Thoracic aorta (tissue), 2 donors: ENCODE data around the gene HBG2. TPM values are rescaled to one million over a fixed set of nuclear protein-coding genes. Genes with fewer than 3 reads are reported as not detected.

Source experiments
- ATAC-seq: fragments of 150-250 bp; one replicate; pipeline ENCODE4 v1.8.0; 2017; ENCODE audit warnings: low read depth; ENCODE audit not compliant: insufficient number of reproducible peaks, low FRiP score
- DNase-seq: peaks from one replicate; pipeline ENCODE4 v3.0.0-alpha.2; 2020; ENCODE audit warnings: low spot score
- H3K27ac ChIP-seq, 2 donors: fragments of 200-600 bp; sonication (generic); 1 replicate in 1 of 2; 2 replicates in 1 of 2; pipeline ENCODE4 v1.5.1; 2016; ENCODE audit warnings: mild to moderate bottlenecking in 2 of 2, moderate library complexity in 2 of 2
- H3K27me3 ChIP-seq: fragments of 200-600 bp; sonication (generic); replicated peaks from 2 replicates; pipeline ENCODE4 v1.6.0; 2016; ENCODE audit warnings: mild to moderate bottlenecking; ENCODE audit not compliant: insufficient read depth
- H3K36me3 ChIP-seq: fragments of 200-600 bp; sonication (generic); one replicate; pipeline ENCODE4 v1.5.1; 2016
- H3K4me1 ChIP-seq, 2 donors: fragments of 200-600 bp; sonication (generic); 1 replicate in 1 of 2; 2 replicates in 1 of 2; pipeline versions ENCODE4 v1.5.1 to v1.6.0; 2016; ENCODE audit warnings: low read depth in 2 of 2, mild to moderate bottlenecking in 1 of 2; ENCODE audit not compliant: control insufficient read depth in 1 of 2
- H3K4me3 ChIP-seq: fragments of 200-600 bp; sonication (generic); 2 replicates; pipeline ENCODE4 v1.5.1; 2016; ENCODE audit warnings: mild to moderate bottlenecking
- H3K9me3 ChIP-seq: fragments of 200-600 bp; sonication (generic); 2 replicates; pipeline ENCODE4 v1.5.1; 2016
- total RNA-seq, 2 donors: library from RNA; depleted of rRNA; stranded (reverse); fragments of >200 nt; gene quantifications; one replicate each; pipeline versions ENCODE4 v1.1.0 to v1.2.3, GENCODE V29; 2016
- TF ChIP-seq, protein P1 (sequence below): fragments of 200-600 bp; sonication (generic); IDR thresholded peaks from one replicate; pipeline ENCODE4 v1.5.1; 2019; ENCODE audit warnings: antibody characterized with exemption

Gene HBG2
- total RNA-seq, 2 donors from 2014 or later: not detected

- ATAC-seq (no peak), DNase-seq (no peak)
- Histone ChIP-seq H3K27ac (no peak overlapping the region), H3K4me3 (no peak overlapping the region), H3K27me3 (no peaks in the 10 kb centered on the region), H3K36me3 (no peaks in the 10 kb centered on the region), H3K9me3 (no peaks in the 10 kb centered on the region), H3K4me1 (no peaks in the 10 kb centered on the region)
- TF ChIP-seq, protein P1, sequence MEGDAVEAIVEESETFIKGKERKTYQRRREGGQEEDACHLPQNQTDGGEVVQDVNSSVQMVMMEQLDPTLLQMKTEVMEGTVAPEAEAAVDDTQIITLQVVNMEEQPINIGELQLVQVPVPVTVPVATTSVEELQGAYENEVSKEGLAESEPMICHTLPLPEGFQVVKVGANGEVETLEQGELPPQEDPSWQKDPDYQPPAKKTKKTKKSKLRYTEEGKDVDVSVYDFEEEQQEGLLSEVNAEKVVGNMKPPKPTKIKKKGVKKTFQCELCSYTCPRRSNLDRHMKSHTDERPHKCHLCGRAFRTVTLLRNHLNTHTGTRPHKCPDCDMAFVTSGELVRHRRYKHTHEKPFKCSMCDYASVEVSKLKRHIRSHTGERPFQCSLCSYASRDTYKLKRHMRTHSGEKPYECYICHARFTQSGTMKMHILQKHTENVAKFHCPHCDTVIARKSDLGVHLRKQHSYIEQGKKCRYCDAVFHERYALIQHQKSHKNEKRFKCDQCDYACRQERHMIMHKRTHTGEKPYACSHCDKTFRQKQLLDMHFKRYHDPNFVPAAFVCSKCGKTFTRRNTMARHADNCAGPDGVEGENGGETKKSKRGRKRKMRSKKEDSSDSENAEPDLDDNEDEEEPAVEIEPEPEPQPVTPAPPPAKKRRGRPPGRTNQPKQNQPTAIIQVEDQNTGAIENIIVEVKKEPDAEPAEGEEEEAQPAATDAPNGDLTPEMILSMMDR: no peak
Observed at GRCh38 chr11:5247472-5248192, 6.9 kb downstream of the HBG2 start.

GRCh38 chr11:5246772-5247471, 7.7 kb downstream of the HBG2 start:
- TF ChIP-seq, protein P1: no peak
- no peaks in the 10 kb centered on the region for H3K36me3 ChIP-seq
- no peak overlapping the region for H3K4me3 ChIP-seq
- no peak for ATAC-seq
- no peak for DNase-seq
- H3K9me3 ChIP-seq: no peaks in the 10 kb centered on the region
- no peak overlapping the region for H3K27ac ChIP-seq
- no peaks in the 10 kb centered on the region for H3K27me3 ChIP-seq
- no peaks in the 10 kb centered on the region for H3K4me1 ChIP-seq

DNA sequence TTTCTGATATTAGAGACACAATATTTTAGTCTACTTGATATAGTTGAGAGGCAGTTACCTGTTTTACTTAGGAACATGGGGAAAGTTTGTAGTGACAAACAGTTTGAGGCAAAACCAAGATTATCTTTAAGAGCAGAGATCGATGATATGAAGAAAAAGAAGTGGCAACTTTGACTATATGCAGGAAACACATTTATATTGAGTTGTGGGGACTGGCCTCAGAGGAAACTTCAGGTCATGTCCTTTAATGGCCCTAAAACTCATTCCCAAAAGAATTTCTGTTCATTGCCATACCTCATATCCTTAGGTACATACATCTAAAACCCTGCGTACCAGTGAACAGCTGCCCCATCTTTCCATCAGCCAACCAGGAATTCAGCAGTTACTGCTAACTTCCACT, 9.4 kb downstream of the HBG2 start:
- H3K36me3 ChIP-seq: no peaks in the 10 kb centered on the region
- no peaks in the 10 kb centered on the region for H3K9me3 ChIP-seq
- DNase-seq: no peak
- no peaks in the 10 kb centered on the region for H3K27me3 ChIP-seq
- no peak overlapping the region for H3K27ac ChIP-seq
- TF ChIP-seq, protein P1: no peak
- H3K4me1 ChIP-seq: no peaks in the 10 kb centered on the region
- no peak for ATAC-seq
- H3K4me3 ChIP-seq: no peak overlapping the region

- no peak for ATAC-seq
- TF ChIP-seq, protein P1: no peak
Observed at GRCh38 chr11:5243816-5244180, 10.8 kb downstream of the HBG2 start.

DNA sequence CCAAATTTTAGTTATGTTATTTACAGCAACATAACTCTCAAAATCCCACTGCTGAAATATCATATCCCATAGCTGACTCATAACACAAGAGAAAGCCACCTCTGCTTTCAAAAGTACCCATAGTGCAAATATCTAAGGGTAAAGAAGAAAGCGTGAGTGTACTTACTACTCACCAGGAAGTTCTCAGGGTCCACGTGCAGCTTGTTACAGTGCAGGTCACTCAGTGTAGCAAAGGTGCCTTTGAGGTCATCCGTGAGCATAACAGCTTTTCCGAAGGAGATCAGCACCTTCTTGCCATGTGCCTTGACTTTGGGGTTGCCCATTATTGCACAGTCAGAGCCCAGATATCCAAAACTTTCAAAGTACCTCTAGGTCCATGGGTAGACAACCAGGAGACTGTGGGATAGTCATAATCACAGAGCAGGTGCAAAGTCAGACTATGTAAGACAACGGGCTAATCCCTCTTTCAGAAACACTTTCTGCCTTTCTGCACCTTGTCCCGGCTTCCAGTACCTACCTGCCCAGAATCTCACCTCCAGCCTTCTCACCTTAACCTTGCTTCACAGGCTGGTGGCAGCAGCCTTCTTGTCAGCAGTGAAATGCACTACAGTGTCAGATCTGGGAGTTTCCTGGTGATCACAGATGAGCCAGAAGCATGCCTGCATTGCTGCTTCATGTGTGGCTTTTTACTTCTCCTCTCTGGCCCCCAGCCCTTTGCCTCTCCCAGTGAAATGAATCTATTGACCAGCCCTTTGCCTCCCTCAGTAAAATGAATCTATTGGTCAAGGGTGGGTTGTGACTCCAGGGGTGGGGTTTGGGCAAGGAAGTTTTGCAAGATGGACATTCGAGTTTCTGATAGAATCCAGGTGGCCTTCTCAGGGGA, 11.4 kb downstream of the HBG2 start:
- DNase-seq (no peak), ATAC-seq (no peak)

More at GRCh38 chr11:5243816-5244180, 10.8 kb downstream of the HBG2 start:
- Histone ChIP-seq H3K36me3 (no peaks in the 10 kb centered on the region), H3K4me3 (no peak overlapping the region), H3K9me3 (no peaks in the 10 kb centered on the region), H3K27me3 (no peaks in the 10 kb centered on the region), H3K27ac (no peak overlapping the region), H3K4me1 (no peaks in the 10 kb centered on the region)
- no peak for DNase-seq

More for the DNA sequence above, 11.4 kb downstream of the HBG2 start:
- H3K4me1 ChIP-seq: no peaks in the 10 kb centered on the region
- H3K27ac ChIP-seq: no peak overlapping the region
- no peak overlapping the region for H3K4me3 ChIP-seq
- H3K9me3 ChIP-seq: no peaks in the 10 kb centered on the region
- TF ChIP-seq, protein P1: no peak
- H3K27me3 ChIP-seq: no peaks in the 10 kb centered on the region
- H3K36me3 ChIP-seq: no peaks in the 10 kb centered on the region
